Urinary bladder (tissue), 4 donors: ENCODE results near the gene SMTNL2. TPM values are rescaled to one million over a fixed set of nuclear protein-coding genes. Genes with fewer than 3 reads are reported as not detected.
"Not testable (repeated sequence)": the region's sequence is repeated elsewhere in the genome, so short reads cannot be mapped to it uniquely, and the experiment has no call there.

ENCODE experiments used
- DNase-seq: peaks from one replicate; pipeline ENCODE4 v3.0.0-alpha.2; 2015; ENCODE audit errors: extremely low spot score
- H3K27ac ChIP-seq: one replicate; pipeline ENCODE4 v1.5.1; 2013; ENCODE audit warnings: low read depth, mild to moderate bottlenecking, moderate library complexity
- H3K36me3 ChIP-seq: one replicate; pipeline ENCODE4 v1.6.1; 2013; ENCODE audit warnings: mild to moderate bottlenecking, moderate library complexity; ENCODE audit not compliant: insufficient read depth
- H3K4me1 ChIP-seq: one replicate; pipeline ENCODE4 v1.6.1; 2013; ENCODE audit warnings: mild to moderate bottlenecking, moderate library complexity; ENCODE audit not compliant: insufficient read depth
- H3K4me3 ChIP-seq: one replicate; pipeline ENCODE4 v1.5.1; 2013; ENCODE audit warnings: low read depth, low read length
- WGBS: extraction: QIAGEN DNeasy Blood & Tissue Kit; methylation state at CpG from one replicate; pipeline ENCODE4 v1.1.7; 2013; 5-methylcytosine and 5-hydroxymethylcytosine counted together
- polyA plus RNA-seq: library from polyadenylated mRNA; stranded (reverse); fragments of 200-250 nt; gene quantifications from one replicate; pipeline ENCODE4 v1.2.3, GENCODE V29; 2013
- total RNA-seq: library from RNA; depleted of rRNA; stranded (reverse); fragments of >200 nt; gene quantifications from one replicate; pipeline ENCODE4 v1.2.3, GENCODE V29; 2014
- donor health status: healthy with polysubstance abuse.
- donor health status: healthy.

SMTNL2 gene
- total and polyA plus RNA-seq, 2 donors = 5.0 to 8.0 TPM

- whole genome bisulfite sequencing = 56% methylated on average over 13 of the region's 13 CpGs
- no peak overlapping the region for H3K4me3 ChIP-seq
- no peaks in the 10 kb centered on the region for H3K36me3 ChIP-seq
- no peaks in the 10 kb centered on the region for H3K4me1 ChIP-seq
- no peak for DNase-seq
- H3K27ac ChIP-seq = no peak overlapping the region
Measured at GRCh38 chr17:4600563-4600962, 16.2 kb downstream of the SMTNL2 start.

- H3K4me3 ChIP-seq = no peak overlapping the region
Measured at GRCh38 chr17:4601326-4601725, 17.0 kb downstream of the SMTNL2 start.

GRCh38 chr17:4602041-4602440 is 17.7 kb downstream of the SMTNL2 start:
- no peaks in the 10 kb centered on the region for H3K4me1 ChIP-seq
- WGBS = 88% methylated on average over 5 of the region's 5 CpGs
- no peak overlapping the region for H3K4me3 ChIP-seq
- no peak overlapping the region for H3K27ac ChIP-seq
- no peak for DNase-seq
- no peaks in the 10 kb centered on the region for H3K36me3 ChIP-seq

More at GRCh38 chr17:4601326-4601725, 17.0 kb downstream of the SMTNL2 start:
- DNase-seq = no peak
- H3K27ac ChIP-seq = no peak overlapping the region
- no peaks in the 10 kb centered on the region for H3K4me1 ChIP-seq
- 94% methylated on average over 4 of the region's 4 CpGs for WGBS
- H3K36me3 ChIP-seq = no peaks in the 10 kb centered on the region

- no peaks in the 10 kb centered on the region for H3K36me3 ChIP-seq
- DNase-seq = peak; percentile 67
- no peaks in the 10 kb centered on the region for H3K4me1 ChIP-seq
- no peak overlapping the region for H3K27ac ChIP-seq
- H3K4me3 ChIP-seq = no peak overlapping the region
- WGBS = 48% methylated on average over 18 of the region's 18 CpGs
Measured at GRCh38 chr17:4604111-4604644, 19.8 kb downstream of the SMTNL2 start.

- not testable (repeated sequence) for H3K36me3 ChIP-seq, H3K27ac ChIP-seq, H3K4me1 ChIP-seq, H3K4me3 ChIP-seq, DNase-seq
- WGBS = 70% methylated on average over 11 of the region's 11 CpGs
Measured at GRCh38 chr17:4604736-4605135, 20.4 kb downstream of the SMTNL2 start.

- Histone ChIP-seq H3K36me3 (no peaks in the 10 kb centered on the region), H3K4me1 (no peaks in the 10 kb centered on the region), H3K27ac (no peak overlapping the region), H3K4me3 (no peak overlapping the region)
- WGBS = 77% methylated on average over 12 of the region's 12 CpGs
- DNase-seq = no peak
Measured at GRCh38 chr17:4605826-4606225, 21.5 kb downstream of the SMTNL2 start.

- no peak overlapping the region for H3K27ac ChIP-seq
- DNase-seq = no peak
- no peak overlapping the region for H3K4me3 ChIP-seq
- no peaks in the 10 kb centered on the region for H3K36me3 ChIP-seq
- H3K4me1 ChIP-seq = no peaks in the 10 kb centered on the region
- 67% methylated on average over 25 of the region's 25 CpGs for WGBS
Measured at GRCh38 chr17:4607261-4607741, 23.0 kb downstream of the SMTNL2 start.

GRCh38 chr17:4607773-4608187 is 23.5 kb downstream of the SMTNL2 start:
- Histone ChIP-seq H3K4me1 (no peaks in the 10 kb centered on the region), H3K36me3 (no peaks in the 10 kb centered on the region), H3K27ac (no peak overlapping the region), H3K4me3 (no peak overlapping the region)
- WGBS = 11% methylated on average over 9 of the region's 9 CpGs
- peak; percentile 68 for DNase-seq

GRCh38 chr17:4609761-4610160 is 25.4 kb downstream of the SMTNL2 start:
- H3K4me3 ChIP-seq = no peak overlapping the region
- no peak for DNase-seq
- 92% methylated on average over 7 of the region's 7 CpGs for WGBS
- no peaks in the 10 kb centered on the region for H3K4me1 ChIP-seq
- no peak overlapping the region for H3K27ac ChIP-seq
- H3K36me3 ChIP-seq = no peaks in the 10 kb centered on the region

GRCh38 chr17:4610162-4610561 is 25.8 kb downstream of the SMTNL2 start:
- no peaks in the 10 kb centered on the region for H3K4me1 ChIP-seq
- H3K36me3 ChIP-seq = no peaks in the 10 kb centered on the region
- 87% methylated on average over 5 of the region's 5 CpGs for WGBS
- DNase-seq = no peak
- H3K27ac ChIP-seq = no peak overlapping the region
- H3K4me3 ChIP-seq = no peak overlapping the region

- no peak for DNase-seq
- no peaks in the 10 kb centered on the region for H3K36me3 ChIP-seq
- H3K4me1 ChIP-seq = no peaks in the 10 kb centered on the region
- no peak overlapping the region for H3K27ac ChIP-seq
- WGBS = 79% methylated on average over 6 of the region's 6 CpGs
- no peak overlapping the region for H3K4me3 ChIP-seq
Measured at GRCh38 chr17:4610656-4611055, 26.3 kb downstream of the SMTNL2 start.

- no peak overlapping the region for H3K27ac ChIP-seq
- WGBS = 79% methylated on average over 9 of the region's 9 CpGs
- H3K36me3 ChIP-seq = no peaks in the 10 kb centered on the region
- H3K4me3 ChIP-seq = no peak overlapping the region
- no peaks in the 10 kb centered on the region for H3K4me1 ChIP-seq
- no peak for DNase-seq
Measured at GRCh38 chr17:4616476-4616875, 32.1 kb downstream of the SMTNL2 start.

GRCh38 chr17:4617090-4617489 is 32.8 kb downstream of the SMTNL2 start:
- Histone ChIP-seq H3K4me1 (no peaks in the 10 kb centered on the region), H3K27ac (no peak overlapping the region), H3K36me3 (no peaks in the 10 kb centered on the region), H3K4me3 (no peak overlapping the region)
- 89% methylated on average over 17 of the region's 17 CpGs for WGBS
- no peak for DNase-seq

- WGBS = 60% methylated on average over 15 of the region's 15 CpGs
- Histone ChIP-seq H3K4me1 (no peaks in the 10 kb centered on the region), H3K36me3 (no peaks in the 10 kb centered on the region), H3K4me3 (no peak overlapping the region), H3K27ac (no peak overlapping the region)
- no peak for DNase-seq
Measured at GRCh38 chr17:4617590-4618351, 33.4 kb downstream of the SMTNL2 start.
